ENCODE measurements around the gene VARS2.

The VARS2 gene

DNA sequence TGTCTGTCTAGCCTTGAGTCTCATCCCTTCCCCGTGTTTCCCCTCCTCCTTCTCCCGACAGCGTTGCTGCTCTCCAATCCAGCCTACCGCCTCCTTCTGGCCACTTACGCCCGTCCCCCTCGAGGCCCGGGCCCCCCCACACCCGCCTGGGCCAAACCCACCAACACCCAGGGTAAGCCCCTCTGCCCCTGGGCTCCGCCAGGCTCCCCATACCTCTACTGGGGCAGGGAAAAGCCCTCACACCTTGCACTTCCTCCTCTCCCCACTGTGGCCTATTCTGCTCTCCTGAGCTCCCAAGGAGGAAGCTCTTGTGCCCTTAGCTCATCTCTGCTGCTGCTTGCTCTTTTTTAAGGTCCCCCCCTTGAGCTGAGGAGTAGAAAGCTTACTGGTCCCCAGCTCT is 18.7 kb upstream of the VARS2 start:
- TF ChIP-seq CEBPB (IDR thresholded peaks at IDR 0.05) (no peak), FOXM1 (IDR thresholded peaks at IDR 0.05; ENCODE audit: borderline replicate concordance, low read depth) (no peak), RAD21 (IDR thresholded peaks at IDR 0.05; ENCODE audit: low read depth) (no peak), TCF12 (IDR thresholded peaks at IDR 0.05; ENCODE audit: low read depth) (no peak), YY1 (IDR thresholded peaks at IDR 0.05; ENCODE audit: low read depth) (no peak), EGR1 (IDR thresholded peaks at IDR 0.05) (no peak), TEAD4 (IDR thresholded peaks at IDR 0.05) (no peak), TAF1 (IDR thresholded peaks at IDR 0.05; ENCODE audit: low read depth) (no peak), REST (IDR thresholded peaks at IDR 0.05; ENCODE audit: low read depth) (no peak), CREB1 (IDR thresholded peaks at IDR 0.05; ENCODE audit: low read depth) (no peak), EP300 (IDR thresholded peaks at IDR 0.05; ENCODE audit: borderline replicate concordance) (no peak), NFIC (IDR thresholded peaks at IDR 0.05) (no peak), ZBTB7A (IDR thresholded peaks at IDR 0.05; ENCODE audit: low read depth) (no peak)
- TF ChIP-seq, protein P1, sequence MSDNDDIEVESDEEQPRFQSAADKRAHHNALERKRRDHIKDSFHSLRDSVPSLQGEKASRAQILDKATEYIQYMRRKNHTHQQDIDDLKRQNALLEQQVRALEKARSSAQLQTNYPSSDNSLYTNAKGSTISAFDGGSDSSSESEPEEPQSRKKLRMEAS (IDR thresholded peaks at IDR 0.05), result no peak
- TF ChIP-seq, protein P2, sequence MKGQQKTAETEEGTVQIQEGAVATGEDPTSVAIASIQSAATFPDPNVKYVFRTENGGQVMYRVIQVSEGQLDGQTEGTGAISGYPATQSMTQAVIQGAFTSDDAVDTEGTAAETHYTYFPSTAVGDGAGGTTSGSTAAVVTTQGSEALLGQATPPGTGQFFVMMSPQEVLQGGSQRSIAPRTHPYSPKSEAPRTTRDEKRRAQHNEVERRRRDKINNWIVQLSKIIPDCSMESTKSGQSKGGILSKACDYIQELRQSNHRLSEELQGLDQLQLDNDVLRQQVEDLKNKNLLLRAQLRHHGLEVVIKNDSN (IDR thresholded peaks at IDR 0.05), result no peak

GRCh38 chr6:30896541-30896940 is 17.5 kb upstream of the VARS2 start:
- TF ChIP-seq FOXM1 (IDR thresholded peaks at IDR 0.05; ENCODE audit: borderline replicate concordance, low read depth) (no peak), NFIC (IDR thresholded peaks at IDR 0.05) (no peak), TAF1 (IDR thresholded peaks at IDR 0.05; ENCODE audit: low read depth) (no peak), REST (IDR thresholded peaks at IDR 0.05; ENCODE audit: low read depth) (no peak), TEAD4 (IDR thresholded peaks at IDR 0.05) (no peak), CREB1 (IDR thresholded peaks at IDR 0.05; ENCODE audit: low read depth) (no peak), TCF12 (IDR thresholded peaks at IDR 0.05; ENCODE audit: low read depth) (no peak), EGR1 (IDR thresholded peaks at IDR 0.05) (no peak), YY1 (IDR thresholded peaks at IDR 0.05; ENCODE audit: low read depth) (no peak), CEBPB (IDR thresholded peaks at IDR 0.05) (no peak)
- TF ChIP-seq, protein P1 (IDR thresholded peaks at IDR 0.05), result no peak

GRCh38 chr6:30897882-30898281 is 16.2 kb upstream of the VARS2 start:
- no peak for TF ChIP-seq RAD21 (IDR thresholded peaks at IDR 0.05; ENCODE audit: low read depth)
- TF ChIP-seq CREB1 (IDR thresholded peaks at IDR 0.05; ENCODE audit: low read depth), result no peak
- TF ChIP-seq EGR1 (IDR thresholded peaks at IDR 0.05), result no peak
- TF ChIP-seq TCF12 (IDR thresholded peaks at IDR 0.05; ENCODE audit: low read depth), result no peak
- no peak for TF ChIP-seq CEBPB (IDR thresholded peaks at IDR 0.05)
- TF ChIP-seq YY1 (IDR thresholded peaks at IDR 0.05; ENCODE audit: low read depth), result no peak
- no peak for TF ChIP-seq TAF1 (IDR thresholded peaks at IDR 0.05; ENCODE audit: low read depth)
- TF ChIP-seq NFIC (IDR thresholded peaks at IDR 0.05), result no peak

DNA sequence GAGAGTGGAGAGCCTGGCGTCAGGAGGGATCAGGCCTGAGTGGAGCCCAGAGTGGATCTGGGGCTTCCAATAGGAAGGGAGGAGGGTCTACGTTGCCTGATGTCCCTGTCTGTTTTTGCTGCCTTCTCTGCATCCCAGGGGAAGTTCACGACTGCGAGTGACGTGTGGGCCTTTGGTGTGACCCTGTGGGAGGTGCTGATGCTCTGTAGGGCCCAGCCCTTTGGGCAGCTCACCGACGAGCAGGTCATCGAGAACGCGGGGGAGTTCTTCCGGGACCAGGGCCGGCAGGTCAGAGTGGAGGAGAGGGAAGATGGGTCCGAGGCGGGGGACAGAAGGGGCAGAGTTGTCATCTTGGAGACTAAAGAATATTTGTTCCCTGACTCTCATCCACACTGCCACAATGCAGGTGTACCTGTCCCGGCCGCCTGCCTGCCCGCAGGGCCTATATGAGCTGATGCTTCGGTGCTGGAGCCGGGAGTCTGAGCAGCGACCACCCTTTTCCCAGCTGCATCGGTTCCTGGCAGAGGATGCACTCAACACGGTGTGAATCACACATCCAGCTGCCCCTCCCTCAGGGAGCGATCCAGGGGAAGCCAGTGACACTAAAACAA is 15.2 kb upstream of the VARS2 start:
- TF ChIP-seq ZBTB7A (IDR thresholded peaks at IDR 0.05; ENCODE audit: low read depth) (no peak), EP300 (IDR thresholded peaks at IDR 0.05; ENCODE audit: borderline replicate concordance) (no peak), EGR1 (IDR thresholded peaks at IDR 0.05) (no peak), REST (IDR thresholded peaks at IDR 0.05; ENCODE audit: low read depth) (no peak), CREB1 (IDR thresholded peaks at IDR 0.05; ENCODE audit: low read depth) (no peak), RAD21 (IDR thresholded peaks at IDR 0.05; ENCODE audit: low read depth) (no peak), FOXM1 (IDR thresholded peaks at IDR 0.05; ENCODE audit: borderline replicate concordance, low read depth) (no peak), TEAD4 (IDR thresholded peaks at IDR 0.05) (no peak), CEBPB (IDR thresholded peaks at IDR 0.05) (no peak), NFIC (IDR thresholded peaks at IDR 0.05) (no peak), YY1 (IDR thresholded peaks at IDR 0.05; ENCODE audit: low read depth) (no peak), TAF1 (IDR thresholded peaks at IDR 0.05; ENCODE audit: low read depth) (no peak)
- TF ChIP-seq, protein P2 (IDR thresholded peaks at IDR 0.05), result no peak
- TF ChIP-seq, protein P1 (IDR thresholded peaks at IDR 0.05), result no peak

Measured in Ishikawa (cell line).